NAMALWA (cell line): ENCODE results near the gene POLN.
"Not testable (repeated sequence)": the region's sequence is repeated elsewhere in the genome, so short reads cannot be mapped to it uniquely, and the experiment has no call there.

Experiments
- DNase-seq: peaks from one replicate; pipeline ENCODE4 v3.0.0-alpha.2; 2015; ENCODE audit warnings: low spot score

POLN gene

GRCh38 chr4:2163311-2163821 is 78.6 kb downstream of the POLN start:
- DNase-seq: no peak

GRCh38 chr4:2161092-2161703 is 80.7 kb downstream of the POLN start:
- DNase-seq: not testable (repeated sequence)

GRCh38 chr4:2159931-2160330 is 82.0 kb downstream of the POLN start:
- no peak for DNase-seq

- DNase-seq: no peak
Measured at GRCh38 chr4:2155246-2155645, 86.7 kb downstream of the POLN start.

- no peak for DNase-seq
Measured at GRCh38 chr4:2154215-2154740, 87.6 kb downstream of the POLN start.

- no peak for DNase-seq
Measured at GRCh38 chr4:2151544-2151943, 90.4 kb downstream of the POLN start.

GRCh38 chr4:2150076-2150475 is 91.8 kb downstream of the POLN start:
- no peak for DNase-seq

- DNase-seq: no peak
Measured at GRCh38 chr4:2142630-2143427, 99.1 kb downstream of the POLN start.

- DNase-seq: no peak
Measured at GRCh38 chr4:2141762-2142451, 100.0 kb downstream of the POLN start.

GRCh38 chr4:2141022-2141761 is 100.7 kb downstream of the POLN start:
- DNase-seq: no peak

GRCh38 chr4:2138846-2139500 is 102.9 kb downstream of the POLN start:
- no peak for DNase-seq

- DNase-seq: no peak
Measured at GRCh38 chr4:2136726-2137125, 105.2 kb downstream of the POLN start.

- peak; percentile 14 for DNase-seq
Measured at GRCh38 chr4:2135083-2135482, 106.8 kb downstream of the POLN start.

- DNase-seq: no peak
Measured at GRCh38 chr4:2132438-2132837, 109.5 kb downstream of the POLN start.

- no peak for DNase-seq
Measured at GRCh38 chr4:2127609-2128332, 114.2 kb downstream of the POLN start.

- no peak for DNase-seq
Measured at GRCh38 chr4:2126309-2127043, 115.4 kb downstream of the POLN start.

- DNase-seq: no peak
Measured at GRCh38 chr4:2125831-2126230, 116.1 kb downstream of the POLN start.

- DNase-seq: no peak
Measured at GRCh38 chr4:2125023-2125422, 116.9 kb downstream of the POLN start.

- DNase-seq: no peak
Measured at GRCh38 chr4:2116687-2117400, 125.1 kb downstream of the POLN start.
